GM23338 (cell line): ENCODE measurements around the gene LDB3.

Experiments used
- CREB1 ChIP-seq: fragments of 250-450 bp; sonication (Bioruptor Pico); IDR thresholded peaks from 2 replicates; pipeline ENCODE4 v1.5.0; 2020; ENCODE audit warnings: low read depth, mild to moderate bottlenecking, moderate library complexity
- CTCF ChIP-seq, 2 experiments: fragments of 200-600 bp in 1 of 2; sonication (generic) in 1 of 2; conservative IDR thresholded peaks; 2 replicates each; pipeline versions ENCODE4 v1.5.1 to v1.6.1; 2016 to 2017; ENCODE audit warnings: antibody characterized with exemption in 2 of 2, low read depth in 2 of 2, mild to moderate bottlenecking in 2 of 2, moderate library complexity in 1 of 2
- ETS1 ChIP-seq: IDR thresholded peaks from 2 replicates; pipeline ENCODE4 v1.6.1; 2016; ENCODE audit warnings: antibody characterized with exemption
- EZH2 ChIP-seq: fragments of 200-600 bp; sonication (generic); IDR thresholded peaks from one replicate; pipeline ENCODE4 v1.8.0; 2017; ENCODE audit warnings: antibody characterized with exemption, mild to moderate bottlenecking, low read depth; ENCODE audit not compliant: unreplicated experiment
- EZH2phosphoT487 ChIP-seq: fragments of 200-600 bp; sonication (generic); IDR thresholded peaks from one replicate; pipeline ENCODE4 v1.8.1; 2018; ENCODE audit warnings: antibody characterized with exemption; ENCODE audit not compliant: unreplicated experiment
- JUNB ChIP-seq: IDR thresholded peaks from one replicate; pipeline ENCODE4 v1.6.1; 2016; ENCODE audit warnings: antibody characterized with exemption; ENCODE audit not compliant: unreplicated experiment
- NANOG ChIP-seq: IDR thresholded peaks from 2 replicates; pipeline ENCODE4 v1.6.1; 2016; ENCODE audit warnings: antibody characterized with exemption, borderline replicate concordance
- POLR2AphosphoS5 ChIP-seq: IDR thresholded peaks from 2 replicates; pipeline ENCODE4 v1.6.1; 2016; ENCODE audit warnings: antibody characterized with exemption, low read depth
- REST ChIP-seq: IDR thresholded peaks from one replicate; pipeline ENCODE4 v1.6.1; 2018; ENCODE audit warnings: antibody characterized with exemption; ENCODE audit not compliant: unreplicated experiment
- ZNF114 ChIP-seq: fragments of 250-450 bp; sonication (Bioruptor Pico); IDR thresholded peaks from 2 replicates; pipeline ENCODE4 v1.5.0; 2020; ENCODE audit warnings: mild to moderate bottlenecking, moderate library complexity
- ZNF331 ChIP-seq: fragments of 250-450 bp; sonication (Bioruptor Pico); IDR thresholded peaks from 2 replicates; pipeline ENCODE4 v1.5.0; 2020; ENCODE audit warnings: low read depth, mild to moderate bottlenecking, moderate library complexity

- TF ChIP-seq CTCF (conservative IDR thresholded peaks at IDR 0.05; ENCODE audit: low read depth in 2 of 2) (no peak), JUNB (no peak), NANOG (no peak), POLR2AphosphoS5 (no peak), REST (no peak), EZH2 (no peak), EZH2phosphoT487 (no peak), ZNF114 (CRISPR knock-in tag) (no peak), CREB1 (CRISPR knock-in tag) (no peak), ZNF331 (CRISPR knock-in tag) (no peak), ETS1 (no peak)
Measured at GRCh38 chr10:86728056-86728455, 59.7 kb downstream of the LDB3 start.
